ENCODE results near the gene SEZ6L. TPM values are rescaled to one million over a fixed set of nuclear protein-coding genes. Genes with fewer than 3 reads are reported as not detected.

The SEZ6L gene
- total RNA-seq, 1 experiment from 2014 or later = 0.13 TPM

- H2BK12ac ChIP-seq (ENCODE audit: insufficient read length, low read depth, low read length) = no peak overlapping the region
- WGBS (ENCODE audit: extremely low coverage, insufficient read length, low lambda C conversion rate) = no CpG with 5 or more reads among the region's 13 CpGs
- no peak overlapping the region for H4K5ac ChIP-seq (ENCODE audit: insufficient read length, low read depth, low read length)
- H3K14ac ChIP-seq (ENCODE audit: insufficient read depth, low read length) = no peak overlapping the region
- no peaks in the 10 kb centered on the region for H3K79me2 ChIP-seq (ENCODE audit: insufficient read depth, low read length)
- H2BK120ac ChIP-seq (ENCODE audit: low read depth, low read length, poor library complexity, severe bottlenecking) = no peak overlapping the region
- no peak overlapping the region for H3K23ac ChIP-seq (ENCODE audit: insufficient read length, low read depth, low read length)
- no peak overlapping the region for H3K56ac ChIP-seq (ENCODE audit: insufficient read length, low read depth, low read length)
- Mint-ChIP-seq H3K9me3 (no peaks in the 10 kb centered on the region; a peak in 1 of 5 replicates), H3K36me3 (ENCODE audit: insufficient read depth in 1 of 3, low read depth in 3 of 3) (no peaks in the 10 kb centered on the region), H3K4me1 (peaks cover 12% of the 10 kb centered on the region in 2 experiments), H3K27ac (peak overlapping the region in 1 of 3 experiments; percentile 78; a peak in 1 of 7 replicates), H3K4me3 (no peak overlapping the region), H3K27me3 (ENCODE audit: low read depth) (peaks cover 6% of the 10 kb centered on the region)
- DNase-seq = no peak
- H3K23me2 ChIP-seq (ENCODE audit: insufficient read length, low read depth, low read length, poor library complexity, severe bottlenecking) = no peaks in the 10 kb centered on the region
- no peak overlapping the region for H3K18ac ChIP-seq (ENCODE audit: insufficient read length, low read depth, low read length)
- H2BK15ac ChIP-seq (ENCODE audit: low read depth, low read length) = no peak overlapping the region
- no peaks in the 10 kb centered on the region for H3K79me1 ChIP-seq (ENCODE audit: insufficient read depth, low read depth, low read length, poor library complexity, severe bottlenecking)
- H3K27ac ChIP-seq (ENCODE audit: insufficient read length, low read depth, low read length) = no peak overlapping the region
- H3T11ph ChIP-seq (ENCODE audit: low read length) = no peak overlapping the region
- no peak overlapping the region for H2BK5ac ChIP-seq (ENCODE audit: insufficient read length, low read length)
- no peak overlapping the region for H3K4me2 ChIP-seq (ENCODE audit: insufficient read depth, insufficient read length, low read length)
- no peak overlapping the region for H3K9ac ChIP-seq (ENCODE audit: extremely low read depth, insufficient read length, low read length)
- no peak overlapping the region for H3K4ac ChIP-seq (ENCODE audit: low read depth, low read length)
- no peak overlapping the region for H4K91ac ChIP-seq (ENCODE audit: insufficient read length, low read depth, low read length)
- H3K27me3 ChIP-seq (ENCODE audit: insufficient read depth, low read length) = no peaks in the 10 kb centered on the region
- H2AFZ ChIP-seq (ENCODE audit: low read length) = no peak overlapping the region
- TF ChIP-seq, protein P1, sequence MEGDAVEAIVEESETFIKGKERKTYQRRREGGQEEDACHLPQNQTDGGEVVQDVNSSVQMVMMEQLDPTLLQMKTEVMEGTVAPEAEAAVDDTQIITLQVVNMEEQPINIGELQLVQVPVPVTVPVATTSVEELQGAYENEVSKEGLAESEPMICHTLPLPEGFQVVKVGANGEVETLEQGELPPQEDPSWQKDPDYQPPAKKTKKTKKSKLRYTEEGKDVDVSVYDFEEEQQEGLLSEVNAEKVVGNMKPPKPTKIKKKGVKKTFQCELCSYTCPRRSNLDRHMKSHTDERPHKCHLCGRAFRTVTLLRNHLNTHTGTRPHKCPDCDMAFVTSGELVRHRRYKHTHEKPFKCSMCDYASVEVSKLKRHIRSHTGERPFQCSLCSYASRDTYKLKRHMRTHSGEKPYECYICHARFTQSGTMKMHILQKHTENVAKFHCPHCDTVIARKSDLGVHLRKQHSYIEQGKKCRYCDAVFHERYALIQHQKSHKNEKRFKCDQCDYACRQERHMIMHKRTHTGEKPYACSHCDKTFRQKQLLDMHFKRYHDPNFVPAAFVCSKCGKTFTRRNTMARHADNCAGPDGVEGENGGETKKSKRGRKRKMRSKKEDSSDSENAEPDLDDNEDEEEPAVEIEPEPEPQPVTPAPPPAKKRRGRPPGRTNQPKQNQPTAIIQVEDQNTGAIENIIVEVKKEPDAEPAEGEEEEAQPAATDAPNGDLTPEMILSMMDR (conservative IDR thresholded peaks at IDR 0.05) = no peak
- H3K9me3 ChIP-seq (ENCODE audit: control insufficient read depth, low read depth, low read length) = no peaks in the 10 kb centered on the region
- no peak overlapping the region for H2BK20ac ChIP-seq (ENCODE audit: low read depth, low read length, poor library complexity, severe bottlenecking)
- H4K8ac ChIP-seq (replicated peaks; ENCODE audit: insufficient read length, low read depth, low read length) = no peak overlapping the region
- H4K20me1 ChIP-seq (ENCODE audit: control insufficient read depth, insufficient read depth, insufficient read length) = no peaks in the 10 kb centered on the region
- peaks cover 6% of the 10 kb centered on the region; the same call in 1 of the 2 replicates for H3K4me1 ChIP-seq (ENCODE audit: insufficient read depth, low read length)
- H2AK5ac ChIP-seq (ENCODE audit: insufficient read length, low read length) = no peak overlapping the region
Measured at GRCh38 chr22:26289611-26290101, 120.4 kb downstream of the SEZ6L start.
